HG02938 (cell line): ENCODE data around the gene LRMDA.

Experiments used
- ATAC-seq: cut with Tn5 transposase; IDR thresholded peaks from one replicate; pipeline ENCODE4 v1.9.1; 2021; ENCODE audit warnings: mild to moderate bottlenecking, moderate library complexity; ENCODE audit not compliant: unreplicated experiment

Gene LRMDA

GRCh38 chr10:75967491-75967890, 536.1 kb downstream of the LRMDA start:
- ATAC-seq: no peak

- ATAC-seq: no peak
Observed at GRCh38 chr10:75969031-75969430, 537.6 kb downstream of the LRMDA start.

- ATAC-seq: no peak
Observed at GRCh38 chr10:75971402-75972211, 540.2 kb downstream of the LRMDA start.

- ATAC-seq: no peak
Observed at GRCh38 chr10:75972491-75973276, 541.3 kb downstream of the LRMDA start.

GRCh38 chr10:75974080-75974479, 542.7 kb downstream of the LRMDA start:
- no peak for ATAC-seq

GRCh38 chr10:75976681-75977080, 545.3 kb downstream of the LRMDA start:
- ATAC-seq: no peak

- no peak for ATAC-seq
Observed at GRCh38 chr10:75977139-75977538, 545.7 kb downstream of the LRMDA start.

GRCh38 chr10:75978213-75978612, 546.8 kb downstream of the LRMDA start:
- no peak for ATAC-seq

- no peak for ATAC-seq
Observed at GRCh38 chr10:75980419-75981002, 549.1 kb downstream of the LRMDA start.

GRCh38 chr10:75982611-75983369, 551.4 kb downstream of the LRMDA start:
- ATAC-seq: no peak

- no peak for ATAC-seq
Observed at GRCh38 chr10:75984067-75984466, 552.6 kb downstream of the LRMDA start.

GRCh38 chr10:75987616-75988015, 556.2 kb downstream of the LRMDA start:
- no peak for ATAC-seq

- no peak for ATAC-seq
Observed at GRCh38 chr10:75994357-75995040, 563.1 kb downstream of the LRMDA start.

- no peak for ATAC-seq
Observed at GRCh38 chr10:75995041-75995430, 563.6 kb downstream of the LRMDA start.

- ATAC-seq: no peak
Observed at GRCh38 chr10:75995720-75996119, 564.3 kb downstream of the LRMDA start.

- ATAC-seq: no peak
Observed at GRCh38 chr10:75999001-75999400, 567.6 kb downstream of the LRMDA start.

GRCh38 chr10:75999515-76000209, 568.2 kb downstream of the LRMDA start:
- ATAC-seq: no peak

- no peak for ATAC-seq
Observed at GRCh38 chr10:76000550-76000949, 569.1 kb downstream of the LRMDA start.

GRCh38 chr10:76001019-76001418, 569.6 kb downstream of the LRMDA start:
- ATAC-seq: no peak

- ATAC-seq: no peak
Observed at GRCh38 chr10:76001461-76001860, 570.0 kb downstream of the LRMDA start.
